GM03348 (cell line): ENCODE measurements around the gene IL17C.

Experiments
- DNase-seq: peaks from one replicate; pipeline ENCODE4 v3.0.0; 2012; ENCODE audit warnings: low spot score

The IL17C gene

DNA sequence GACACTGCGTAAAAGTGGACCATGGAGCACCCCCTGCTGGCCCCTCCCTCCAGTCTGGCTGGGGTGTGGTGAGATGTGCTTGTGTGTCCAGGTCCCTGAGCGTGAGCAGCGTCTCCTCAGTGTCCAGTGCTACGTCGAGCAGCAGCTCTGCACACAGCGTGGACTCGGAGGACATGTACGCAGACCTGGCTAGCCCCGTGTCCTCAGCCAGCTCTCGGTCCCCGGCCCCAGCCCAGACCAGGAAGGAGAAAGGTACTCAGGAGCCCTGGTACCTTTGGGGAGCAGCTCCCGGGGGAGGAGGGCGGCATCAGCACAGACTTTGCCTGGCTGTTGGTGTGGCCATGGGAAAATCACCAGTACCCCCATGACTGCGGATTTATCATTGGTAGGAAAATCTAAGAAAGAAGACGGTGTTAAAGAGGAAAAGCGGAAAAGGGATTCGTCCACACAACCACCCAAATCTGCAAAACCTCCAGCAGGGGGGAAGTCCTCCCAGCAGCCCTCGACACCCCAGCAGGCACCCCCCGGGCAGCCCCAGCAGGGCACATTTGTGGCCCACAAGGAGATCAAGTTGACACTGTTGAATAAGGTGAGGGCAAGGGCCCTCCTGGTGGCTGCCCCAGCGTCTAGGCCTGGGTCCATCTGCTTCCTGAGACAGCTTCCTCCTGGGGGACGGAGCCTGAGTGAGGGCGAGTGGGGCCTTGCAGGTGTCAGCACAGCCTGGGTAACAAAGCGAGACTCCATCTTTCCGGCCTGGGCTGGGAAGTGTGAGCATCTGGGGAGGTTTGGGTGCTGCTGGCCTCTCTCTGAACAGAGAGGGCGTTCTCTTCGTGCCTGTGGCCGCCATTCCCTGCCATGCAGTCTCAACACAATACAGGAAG is 10.6 kb upstream of the IL17C start:
- DNase-seq: no peak

DNA sequence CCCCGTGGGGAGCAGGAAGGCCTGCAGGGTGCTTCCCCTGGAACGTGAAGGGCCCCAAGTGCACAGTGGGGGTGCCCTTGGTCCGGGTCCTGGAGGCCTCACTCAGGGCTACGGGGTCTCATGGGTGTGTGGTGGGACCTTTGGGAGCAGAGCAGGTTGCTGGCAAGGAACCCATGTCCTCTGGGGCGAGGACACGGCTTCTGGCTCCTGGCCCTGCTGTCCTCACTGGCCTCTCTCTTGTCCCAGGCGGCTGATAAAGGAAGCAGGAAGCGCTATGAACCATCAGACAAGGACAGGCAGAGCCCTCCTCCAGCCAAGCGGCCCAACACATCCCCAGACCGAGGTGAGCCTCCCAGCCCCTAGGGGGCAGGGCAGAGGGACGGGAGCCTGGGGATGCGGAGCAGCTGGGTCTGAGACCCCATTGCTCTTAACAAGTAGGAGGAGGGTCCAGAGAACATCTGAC is 9.8 kb upstream of the IL17C start:
- no peak for DNase-seq

DNA sequence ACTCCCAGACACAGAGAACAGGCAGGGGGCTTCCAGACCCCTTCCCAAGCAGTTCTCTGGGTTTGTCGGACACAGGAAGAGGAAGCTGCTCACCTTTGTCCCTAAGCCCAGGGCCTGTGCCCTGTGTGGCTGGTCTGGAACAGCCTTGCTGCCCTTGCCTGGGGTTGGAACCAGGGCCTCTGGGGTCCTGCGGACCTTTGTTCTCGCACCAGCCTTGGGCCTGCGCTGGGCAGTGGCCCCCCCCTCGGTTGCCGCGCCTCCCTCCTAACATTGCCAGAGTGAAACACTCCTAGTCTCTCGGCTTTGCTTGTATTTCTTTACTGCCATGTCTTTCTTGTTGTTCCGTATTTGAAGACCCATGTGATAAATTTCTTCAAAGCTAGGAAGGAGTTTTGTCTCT is 8.5 kb upstream of the IL17C start:
- no peak for DNase-seq

DNA sequence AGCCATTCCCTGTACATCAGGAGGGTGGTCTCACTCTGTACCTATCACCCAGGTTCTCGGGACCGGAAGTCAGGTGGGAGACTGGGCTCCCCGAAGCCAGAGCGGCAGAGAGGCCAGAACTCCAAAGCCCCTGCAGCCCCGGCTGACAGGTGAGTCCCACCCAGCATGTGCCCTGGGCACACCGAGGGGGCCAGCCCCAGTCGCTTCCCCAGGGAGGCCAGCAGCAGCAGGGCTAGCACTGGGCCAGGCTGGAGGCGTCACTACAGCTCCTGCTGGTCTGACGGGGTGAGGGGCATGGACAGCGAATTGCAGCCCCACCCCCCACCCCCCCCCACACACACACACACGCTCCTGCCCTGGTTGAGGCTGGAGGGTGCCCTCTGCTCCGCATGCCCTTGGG is 7.9 kb upstream of the IL17C start:
- DNase-seq: no peak

DNA sequence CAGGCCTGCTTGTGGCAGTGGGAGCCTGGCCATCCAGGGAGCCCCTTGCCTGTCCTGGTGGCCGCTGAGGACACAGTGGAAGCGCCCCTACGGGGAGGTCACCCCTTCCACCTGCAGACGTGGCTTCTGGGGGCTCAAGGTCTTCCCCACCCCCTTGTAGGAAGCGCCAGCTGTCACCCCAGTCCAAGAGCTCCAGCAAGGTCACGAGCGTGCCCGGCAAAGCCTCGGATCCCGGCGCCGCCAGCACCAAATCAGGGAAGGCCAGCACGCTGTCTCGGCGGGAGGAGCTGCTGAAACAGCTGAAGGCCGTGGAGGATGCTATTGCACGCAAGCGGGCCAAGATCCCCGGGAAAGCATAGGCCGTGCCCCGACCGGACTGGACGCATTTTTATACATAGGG is 7.4 kb upstream of the IL17C start:
- no peak for DNase-seq

DNA sequence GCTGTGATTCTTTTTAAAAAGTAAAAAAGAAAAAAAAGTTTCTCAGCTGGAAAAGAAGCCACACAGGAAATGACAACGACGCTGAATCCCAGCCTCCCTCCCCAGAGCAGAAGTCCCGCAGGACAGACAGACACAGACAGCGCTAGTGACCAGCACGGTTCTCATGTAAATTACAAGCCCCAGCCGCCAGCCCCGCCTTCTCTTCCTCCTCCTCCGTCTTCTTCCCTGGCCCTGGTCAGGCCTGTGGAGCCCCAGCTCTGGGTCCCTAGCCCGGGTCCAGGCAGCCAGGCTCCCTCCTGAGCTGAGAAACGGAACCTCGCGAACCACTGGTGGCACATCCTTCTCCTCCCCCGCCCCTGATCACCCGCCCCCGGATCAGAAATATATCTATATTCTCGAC is 7.0 kb upstream of the IL17C start:
- no peak for DNase-seq

DNA sequence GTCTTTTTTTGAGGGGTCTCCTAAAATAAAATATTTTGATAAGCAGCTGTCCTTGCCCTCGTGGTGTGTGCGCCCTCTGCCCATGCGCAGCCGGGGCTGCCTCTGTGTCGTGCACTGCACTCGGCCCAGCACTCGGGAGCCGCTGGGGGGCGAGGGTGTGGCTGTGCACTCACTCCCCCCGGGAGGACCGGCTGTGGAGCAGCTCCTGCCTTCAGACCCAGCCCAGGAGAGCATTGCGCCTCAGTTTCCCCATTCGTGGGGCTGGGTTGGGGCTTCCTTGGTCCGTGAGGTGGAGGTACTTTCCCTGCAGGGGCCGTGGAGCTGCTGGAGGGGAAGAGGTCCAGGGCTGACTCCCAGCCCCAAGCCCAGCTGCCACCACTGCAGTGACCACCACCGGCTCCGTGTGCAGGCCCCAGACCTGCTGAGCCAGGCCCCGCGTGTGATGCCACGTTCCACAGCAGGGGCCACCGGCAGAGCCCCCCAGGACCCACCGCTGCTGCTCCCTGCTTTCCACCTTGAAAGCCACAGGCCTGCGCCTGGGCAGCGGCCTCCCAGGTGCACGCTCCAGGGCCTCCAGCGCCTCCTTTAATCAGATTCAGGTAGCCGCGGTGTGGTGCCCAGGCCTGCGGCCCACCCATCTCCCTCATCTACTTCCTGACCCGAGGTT is 6.3 kb upstream of the IL17C start:
- no peak for DNase-seq

DNA sequence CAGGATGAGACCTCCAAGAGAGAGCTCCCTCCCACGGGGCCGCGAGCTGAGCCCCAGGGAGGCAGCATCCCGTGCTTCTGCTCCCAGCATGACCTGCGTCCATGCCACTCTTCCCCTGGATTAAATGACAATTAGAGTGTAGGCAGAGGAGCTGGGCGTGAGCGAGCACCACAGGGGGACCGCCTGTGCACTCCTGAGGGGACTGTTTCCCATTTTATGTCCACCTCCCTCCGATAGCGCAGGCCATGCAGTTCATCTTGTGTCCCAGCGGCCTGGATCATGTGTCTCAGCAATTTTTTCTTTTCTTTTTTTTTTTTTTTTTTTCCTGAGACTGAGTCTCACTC is 5.8 kb upstream of the IL17C start:
- no peak for DNase-seq

DNA sequence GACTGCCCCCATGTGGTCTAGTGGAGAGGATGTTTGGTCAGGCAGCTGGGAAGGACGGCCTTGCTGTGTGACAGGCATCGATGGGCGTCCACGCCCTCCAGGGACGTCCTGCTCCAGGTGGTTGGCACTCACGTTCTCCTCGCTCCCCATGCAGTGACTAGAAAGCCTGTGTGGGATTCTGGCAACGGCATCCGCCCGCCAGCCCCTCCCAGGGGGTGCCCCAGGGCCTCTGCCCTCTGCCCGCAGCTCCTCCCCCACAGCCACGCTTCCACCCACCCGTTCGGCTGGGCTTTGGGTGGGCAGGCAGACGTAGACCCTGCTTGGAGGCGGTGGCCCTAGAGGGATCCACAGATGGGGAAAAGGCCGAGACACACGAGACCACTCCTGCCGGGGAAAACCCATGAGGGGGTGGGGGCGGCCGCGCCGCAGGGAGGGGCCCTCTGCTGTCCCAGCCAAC is 4.7 kb upstream of the IL17C start:
- peak; percentile 36 for DNase-seq

DNA sequence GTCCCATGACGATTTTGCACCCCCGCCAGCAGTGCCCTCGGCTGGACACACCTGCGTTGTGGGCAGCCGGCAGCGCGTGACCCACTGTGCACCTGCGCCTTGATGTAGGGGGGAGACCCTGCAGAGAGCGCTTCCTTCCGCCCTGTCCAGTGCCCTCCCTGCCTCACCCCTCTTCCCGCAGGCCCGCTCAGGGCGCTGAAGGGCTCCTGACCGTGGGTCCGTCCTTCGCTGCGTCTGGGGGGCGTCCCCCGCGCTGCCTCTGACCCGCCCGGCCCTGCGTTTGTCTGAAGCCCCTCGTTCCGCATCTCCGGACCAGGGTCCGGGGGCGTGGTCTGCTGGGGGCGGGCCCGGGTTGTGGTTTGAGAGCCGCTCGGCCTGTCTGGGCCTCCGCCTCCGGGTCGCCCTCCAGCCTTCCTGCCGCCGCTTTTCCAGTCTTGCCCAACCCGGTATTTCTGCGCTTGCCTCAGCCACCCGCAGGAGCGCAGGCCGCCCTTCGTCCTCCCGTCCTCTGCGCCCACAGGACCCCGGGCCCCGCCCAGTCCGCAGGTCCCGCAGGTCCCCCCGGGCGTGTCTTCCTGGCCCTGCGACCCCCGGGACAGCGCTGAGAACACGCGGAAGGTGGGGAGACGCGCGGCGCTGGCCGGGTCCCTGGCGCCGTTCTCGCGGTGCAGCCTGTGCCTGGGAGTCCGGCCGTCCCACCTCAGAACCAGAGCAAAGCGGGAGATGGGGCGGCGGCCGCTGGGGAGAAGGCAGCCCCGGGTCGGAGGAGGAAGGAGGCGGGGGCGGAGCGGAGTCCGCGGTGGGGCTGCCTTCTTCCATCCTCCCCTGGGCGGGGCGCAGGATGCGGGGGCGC is 4.0 kb upstream of the IL17C start:
- DNase-seq: peak; percentile 86

DNA sequence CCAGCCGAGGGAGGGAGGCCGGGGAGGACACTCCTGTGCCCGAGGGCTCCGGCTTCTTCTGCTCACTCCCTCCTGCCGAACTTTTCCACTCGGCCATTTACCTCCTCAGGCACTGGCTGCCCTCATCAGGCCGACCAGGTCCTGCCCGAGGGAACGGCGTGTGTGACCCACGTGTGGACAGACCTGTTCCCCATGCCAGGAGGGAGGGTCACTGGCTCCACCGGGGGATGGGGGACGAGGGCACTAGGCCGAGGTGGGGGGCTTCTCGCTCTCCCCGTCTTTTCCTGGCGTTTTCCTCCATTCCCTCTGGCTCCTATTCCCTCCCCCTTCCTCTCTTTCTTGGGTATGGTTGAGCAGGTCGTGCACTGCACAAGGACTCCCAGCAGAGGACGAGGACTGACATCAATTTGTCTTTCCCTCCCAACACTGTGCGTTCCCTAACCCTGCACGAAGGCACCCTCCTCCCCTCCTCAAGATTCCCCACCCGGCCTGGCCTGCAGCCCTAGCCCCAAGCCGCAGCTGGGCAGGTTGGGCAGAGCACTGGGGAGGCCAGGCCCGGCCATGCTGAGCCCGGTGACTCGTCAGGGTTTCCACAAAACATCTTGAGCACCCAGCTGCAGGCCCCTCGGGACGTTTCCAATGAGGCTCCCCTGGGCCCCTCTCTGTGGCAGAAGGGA is 3.2 kb upstream of the IL17C start:
- DNase-seq: peak; percentile 31

DNA sequence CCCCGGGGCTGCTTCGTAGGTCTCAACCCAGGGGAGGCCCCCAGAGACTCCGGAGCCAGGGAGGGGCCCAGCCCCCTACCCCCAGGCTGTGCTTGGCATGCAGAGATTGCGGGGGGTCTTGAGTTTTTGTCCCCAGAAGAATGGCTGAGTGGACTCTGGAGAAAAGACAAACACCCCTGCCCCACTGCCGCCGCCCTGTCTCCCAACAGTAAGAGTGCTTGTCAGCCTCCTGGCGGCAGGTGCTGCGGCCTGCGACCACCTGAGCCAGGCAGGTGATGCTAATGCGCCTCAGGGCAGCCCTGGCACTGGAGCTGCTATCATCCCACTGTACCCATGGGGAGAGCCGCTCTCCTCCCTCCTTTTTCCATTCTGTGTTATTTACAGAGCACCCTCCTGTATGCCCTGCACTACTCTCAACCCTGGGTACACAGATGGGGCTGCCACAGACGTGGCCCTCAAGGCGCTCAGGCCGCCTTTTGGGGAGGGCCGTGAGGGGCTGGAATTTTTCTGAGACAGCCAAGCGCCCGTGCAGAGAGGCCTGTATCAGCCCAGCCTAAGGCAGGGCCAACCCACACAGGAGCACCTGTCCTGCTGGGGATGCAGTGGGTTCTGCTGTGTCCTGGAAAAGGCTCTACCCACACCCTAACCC is 2.6 kb upstream of the IL17C start:
- DNase-seq: no peak

DNA sequence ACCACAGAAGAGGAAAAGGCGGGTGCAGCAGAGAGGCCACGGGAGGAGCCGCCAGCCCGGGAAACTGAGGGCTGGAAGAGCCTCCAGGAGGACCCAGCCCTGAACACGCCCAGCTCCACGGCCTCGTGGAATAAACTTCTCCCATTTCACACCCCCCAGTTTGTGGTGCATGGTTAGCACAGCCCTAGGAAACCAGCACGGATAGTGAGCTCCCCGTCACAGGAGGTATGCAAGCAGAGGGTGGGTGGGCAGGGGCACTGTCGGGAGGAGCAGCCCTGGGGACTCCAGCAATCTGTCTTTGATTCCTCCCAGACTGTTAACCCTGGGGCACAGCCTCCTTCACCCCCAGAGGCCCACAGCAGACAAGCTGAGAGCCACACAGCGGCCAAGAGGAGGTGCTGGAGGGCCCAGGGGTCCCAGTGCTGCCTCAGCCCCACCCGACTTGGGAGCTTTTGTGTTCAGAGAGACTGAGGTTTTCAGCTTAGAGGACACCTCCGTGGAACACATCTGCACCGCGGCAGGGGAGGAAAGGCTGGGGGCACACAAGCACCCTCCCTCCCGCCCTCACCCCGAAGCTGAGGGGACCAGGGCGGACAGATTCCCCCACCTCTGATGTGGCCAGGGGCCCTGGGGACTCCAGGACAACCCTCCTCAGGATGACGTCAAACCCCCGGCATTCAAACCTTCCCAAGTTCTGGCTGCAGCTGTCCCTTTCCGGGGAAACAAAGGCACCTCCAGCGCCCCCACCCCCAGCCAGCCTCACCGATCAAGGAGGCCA is 1.7 kb upstream of the IL17C start:
- DNase-seq: no peak

DNA sequence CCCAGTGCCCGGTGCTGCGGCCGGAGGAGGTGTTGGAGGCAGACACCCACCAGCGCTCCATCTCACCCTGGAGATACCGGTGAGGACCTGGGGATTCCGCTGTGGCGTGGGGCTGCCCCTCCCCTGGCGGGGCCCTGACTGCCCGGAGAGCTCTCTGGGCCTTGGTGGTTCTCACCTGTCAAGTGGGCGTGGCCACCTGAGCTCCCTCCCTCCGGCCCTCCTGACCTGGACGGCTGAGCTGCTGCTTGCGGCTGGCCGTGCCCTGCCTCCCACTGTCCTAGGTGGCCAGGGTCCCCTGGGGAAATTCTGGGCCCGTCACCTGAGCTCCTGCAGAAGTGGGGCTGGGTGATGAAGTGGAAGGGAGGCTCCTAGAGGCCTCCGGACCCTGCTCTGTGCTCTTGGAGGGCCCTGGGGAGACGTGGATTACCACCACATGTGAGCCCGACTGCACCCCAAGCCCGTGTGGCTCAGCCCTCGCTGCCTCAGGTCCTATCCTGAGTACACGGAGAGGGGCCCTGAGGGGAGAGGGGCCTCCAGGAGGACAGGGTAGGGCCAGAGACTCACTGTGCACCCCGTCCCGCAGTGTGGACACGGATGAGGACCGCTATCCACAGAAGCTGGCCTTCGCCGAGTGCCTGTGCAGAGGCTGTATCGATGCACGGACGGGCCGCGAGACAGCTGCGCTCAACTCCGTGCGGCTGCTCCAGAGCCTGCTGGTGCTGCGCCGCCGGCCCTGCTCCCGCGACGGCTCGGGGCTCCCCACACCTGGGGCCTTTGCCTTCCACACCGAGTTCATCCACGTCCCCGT is 1.1 kb downstream of the IL17C start:
- peak; percentile 39 for DNase-seq

DNA sequence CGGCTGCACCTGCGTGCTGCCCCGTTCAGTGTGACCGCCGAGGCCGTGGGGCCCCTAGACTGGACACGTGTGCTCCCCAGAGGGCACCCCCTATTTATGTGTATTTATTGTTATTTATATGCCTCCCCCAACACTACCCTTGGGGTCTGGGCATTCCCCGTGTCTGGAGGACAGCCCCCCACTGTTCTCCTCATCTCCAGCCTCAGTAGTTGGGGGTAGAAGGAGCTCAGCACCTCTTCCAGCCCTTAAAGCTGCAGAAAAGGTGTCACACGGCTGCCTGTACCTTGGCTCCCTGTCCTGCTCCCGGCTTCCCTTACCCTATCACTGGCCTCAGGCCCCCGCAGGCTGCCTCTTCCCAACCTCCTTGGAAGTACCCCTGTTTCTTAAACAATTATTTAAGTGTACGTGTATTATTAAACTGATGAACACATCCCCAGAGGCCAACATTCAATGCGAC is 1.7 kb downstream of the IL17C start:
- no peak for DNase-seq

DNA sequence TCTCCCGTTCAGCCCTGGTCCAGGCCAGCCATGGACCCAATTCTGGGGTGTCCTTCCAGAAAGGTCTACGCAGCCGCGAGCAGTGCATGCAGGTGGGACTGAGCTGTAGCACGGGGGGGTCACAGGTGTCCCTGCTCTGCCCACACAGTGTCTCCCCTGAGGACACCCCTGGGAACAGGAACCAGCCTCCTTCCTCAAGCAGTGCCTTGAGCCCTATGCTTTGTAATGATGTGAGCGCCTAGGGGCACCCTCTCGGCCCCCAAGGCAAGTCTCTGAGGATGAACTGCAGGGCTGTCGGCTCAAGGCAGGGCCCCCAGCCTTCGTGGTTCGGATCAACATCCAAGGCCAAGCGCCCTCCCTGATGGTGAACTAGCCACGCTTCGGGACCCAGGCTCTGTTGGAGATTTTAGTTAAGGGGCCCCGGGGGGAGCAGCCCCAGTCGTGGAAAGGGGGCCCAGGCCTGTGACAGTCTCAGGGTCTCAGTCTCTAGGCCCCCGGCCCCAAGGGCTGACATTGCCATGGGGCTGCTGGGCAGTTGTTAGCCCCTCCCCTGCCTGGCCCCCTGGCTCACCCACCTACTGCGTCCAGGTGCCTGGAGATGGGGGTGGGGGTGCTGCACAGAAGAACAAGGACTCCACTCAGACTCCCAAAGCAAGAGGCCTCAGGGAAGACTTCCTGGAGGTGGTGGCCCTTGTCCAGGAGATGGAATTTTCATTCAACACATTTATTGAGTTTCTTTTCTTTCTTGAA is 2.3 kb downstream of the IL17C start:
- DNase-seq: no peak

DNA sequence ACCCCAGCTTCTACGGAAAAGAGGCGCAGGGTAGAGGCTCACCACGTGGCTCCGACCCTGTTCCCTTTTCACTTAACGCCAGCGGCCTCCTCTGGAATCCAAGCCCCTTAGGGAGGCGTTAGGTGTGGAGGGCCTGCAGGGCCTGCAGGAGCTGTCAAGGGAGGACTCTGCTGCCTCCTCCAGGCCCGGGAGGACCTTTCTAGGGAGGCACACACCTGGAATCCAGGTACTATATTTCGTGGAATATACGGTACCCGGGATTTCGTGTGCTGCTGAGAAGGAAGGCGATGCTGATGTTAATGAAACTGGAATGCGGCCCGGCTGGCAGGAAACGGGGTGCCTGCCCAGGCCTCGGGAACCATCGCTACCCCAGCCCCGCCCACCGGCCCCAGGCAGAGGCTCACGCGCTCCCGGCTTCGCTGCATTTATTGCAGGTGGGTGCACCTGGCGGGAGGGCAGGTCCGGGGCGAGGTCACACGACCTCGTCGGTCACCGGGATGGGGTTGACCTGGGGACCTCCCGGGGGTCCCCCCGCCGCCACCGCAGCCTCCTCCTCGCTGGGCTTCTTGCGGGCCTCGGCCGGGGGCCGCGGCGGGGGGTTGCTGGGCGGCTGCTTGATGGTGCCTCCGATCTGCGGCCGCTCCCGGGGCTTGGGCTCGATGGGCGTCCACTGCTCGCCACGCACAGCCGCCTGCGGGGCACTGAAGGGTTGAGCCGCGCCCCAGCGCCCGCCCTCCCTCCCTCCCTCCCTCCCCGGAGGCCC is 4.7 kb downstream of the IL17C start:
- no peak for DNase-seq

DNA sequence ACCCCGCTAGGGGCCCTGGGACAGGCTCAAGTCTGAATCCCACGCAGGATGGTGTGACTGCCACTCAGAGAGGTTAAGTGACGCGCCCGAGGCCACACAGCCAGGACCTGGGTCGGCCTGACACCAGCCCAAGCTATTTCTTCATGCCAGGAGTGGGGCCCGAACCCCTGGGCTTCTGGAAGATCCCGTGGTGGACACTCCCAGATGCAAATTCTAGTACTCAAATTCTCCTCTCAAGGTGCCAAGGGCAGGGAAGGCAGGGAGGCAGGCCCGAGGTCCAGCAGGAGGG is 5.2 kb downstream of the IL17C start:
- DNase-seq: no peak

DNA sequence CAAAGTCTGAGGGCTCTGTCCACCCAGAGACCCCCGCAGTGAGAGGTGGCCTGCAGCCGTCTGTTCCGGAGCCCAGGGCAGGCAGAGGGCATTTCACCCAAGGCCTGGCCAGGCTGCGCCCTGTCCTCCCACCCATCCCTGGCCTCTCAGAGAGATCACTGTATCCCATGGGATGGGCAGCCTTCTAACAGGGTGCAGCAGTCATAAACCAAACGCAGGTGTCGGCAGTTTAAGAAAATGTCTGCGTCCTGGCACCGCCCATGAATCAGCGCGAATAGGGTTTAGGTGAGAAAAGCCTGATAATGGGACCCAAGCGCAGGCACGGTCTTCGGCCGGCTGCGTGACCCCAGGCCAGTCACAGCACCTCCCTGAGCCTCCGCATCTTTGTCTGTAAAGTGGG is 7.1 kb downstream of the IL17C start:
- DNase-seq: no peak
